Amniotic epithelial cell (primary cell): ENCODE measurements around the gene MLLT1.

Source experiments
- DNase-seq: peaks from one replicate; pipeline ENCODE4 v3.0.0-alpha.2; 2010; ENCODE audit warnings: low read depth

MLLT1 gene

DNA sequence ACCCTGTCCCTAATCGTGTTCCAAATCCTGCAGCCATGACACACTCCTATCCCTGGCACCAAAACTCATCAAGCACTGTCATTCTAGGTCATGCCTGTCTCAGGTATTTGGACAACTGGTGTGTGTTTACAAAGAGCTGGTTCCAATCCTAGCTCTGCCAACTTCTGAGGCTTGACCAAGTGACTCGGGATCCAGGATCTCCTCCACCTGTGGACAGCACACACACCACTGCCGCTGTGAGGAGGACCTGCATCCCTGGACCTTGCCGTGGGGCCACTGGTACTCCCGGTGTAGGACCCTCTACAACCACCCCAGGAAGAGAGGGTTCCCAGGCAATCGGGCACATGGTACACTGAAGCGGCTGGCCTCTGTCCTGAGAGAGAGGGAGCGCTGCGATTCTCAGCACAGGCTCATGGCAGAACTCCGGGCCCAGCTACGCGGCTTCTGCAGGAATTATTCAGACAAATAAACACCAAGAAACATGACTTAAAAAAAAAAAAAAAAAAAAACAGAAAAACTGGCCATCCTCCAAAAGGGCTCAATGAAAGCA lies 20.4 kb downstream of the MLLT1 start:
- no peak for DNase-seq

GRCh38 chr19:6258812-6259311 lies 20.9 kb downstream of the MLLT1 start:
- no peak for DNase-seq

- no peak for DNase-seq
Measured at GRCh38 chr19:6253954-6254733, 25.6 kb downstream of the MLLT1 start.

GRCh38 chr19:6252066-6252465 lies 27.7 kb downstream of the MLLT1 start:
- DNase-seq: no peak

- no peak for DNase-seq
Measured at GRCh38 chr19:6250909-6251308, 28.9 kb downstream of the MLLT1 start.

GRCh38 chr19:6250024-6250615 lies 29.7 kb downstream of the MLLT1 start:
- peak; percentile 31 for DNase-seq

DNA sequence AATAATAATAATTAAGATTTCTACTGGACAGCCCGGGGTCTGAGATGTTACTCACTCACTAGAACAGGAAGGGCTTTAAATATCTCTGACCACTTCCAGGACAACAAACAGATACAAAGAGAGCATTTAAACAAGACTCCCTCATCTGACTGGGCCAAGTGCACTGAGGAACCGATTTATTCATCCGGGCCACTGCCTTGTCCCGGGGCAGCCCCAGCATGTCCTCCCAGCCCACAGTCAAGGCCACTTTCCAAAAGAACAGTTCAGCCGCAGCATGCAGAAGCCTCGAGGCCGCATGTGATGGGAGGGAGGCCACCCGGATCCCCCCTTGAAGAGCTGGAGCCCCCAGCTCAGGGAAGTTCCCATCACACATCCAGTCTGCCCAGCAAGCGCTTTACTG lies 30.5 kb downstream of the MLLT1 start:
- DNase-seq: no peak

GRCh38 chr19:6248844-6249243 lies 30.9 kb downstream of the MLLT1 start:
- no peak for DNase-seq

DNA sequence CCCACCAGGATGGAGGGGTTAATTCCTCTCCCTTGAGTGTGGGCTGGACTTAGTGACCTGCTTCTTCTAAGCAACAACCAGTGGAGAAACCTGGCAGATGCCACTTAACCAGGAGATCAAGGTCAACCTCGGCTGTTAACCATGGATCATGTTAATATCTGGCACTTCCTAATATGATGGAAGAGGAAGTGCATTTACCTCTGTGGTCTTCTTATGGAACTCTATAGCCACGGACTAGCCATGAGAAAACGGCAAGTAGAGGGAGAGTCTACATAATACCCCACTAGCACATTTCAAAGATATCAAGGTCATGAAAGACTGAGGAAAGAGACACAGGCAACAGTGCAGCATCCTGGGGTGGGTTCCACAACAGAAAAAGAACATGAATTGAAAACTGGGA lies 31.4 kb downstream of the MLLT1 start:
- no peak for DNase-seq

DNA sequence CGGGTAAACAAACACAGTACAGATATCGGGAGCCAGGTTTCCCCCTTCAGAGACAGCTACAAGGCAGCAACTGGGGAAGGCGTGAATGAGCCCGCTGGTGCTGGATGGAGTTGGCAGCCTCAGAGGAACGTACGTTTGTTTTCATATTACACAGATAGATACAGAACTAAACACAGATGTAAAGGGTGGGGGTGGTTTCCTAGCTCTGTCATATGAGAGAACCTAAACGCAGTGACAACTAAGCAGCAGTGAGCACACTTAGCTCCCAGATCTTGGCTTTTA lies 32.8 kb downstream of the MLLT1 start:
- no peak for DNase-seq

DNA sequence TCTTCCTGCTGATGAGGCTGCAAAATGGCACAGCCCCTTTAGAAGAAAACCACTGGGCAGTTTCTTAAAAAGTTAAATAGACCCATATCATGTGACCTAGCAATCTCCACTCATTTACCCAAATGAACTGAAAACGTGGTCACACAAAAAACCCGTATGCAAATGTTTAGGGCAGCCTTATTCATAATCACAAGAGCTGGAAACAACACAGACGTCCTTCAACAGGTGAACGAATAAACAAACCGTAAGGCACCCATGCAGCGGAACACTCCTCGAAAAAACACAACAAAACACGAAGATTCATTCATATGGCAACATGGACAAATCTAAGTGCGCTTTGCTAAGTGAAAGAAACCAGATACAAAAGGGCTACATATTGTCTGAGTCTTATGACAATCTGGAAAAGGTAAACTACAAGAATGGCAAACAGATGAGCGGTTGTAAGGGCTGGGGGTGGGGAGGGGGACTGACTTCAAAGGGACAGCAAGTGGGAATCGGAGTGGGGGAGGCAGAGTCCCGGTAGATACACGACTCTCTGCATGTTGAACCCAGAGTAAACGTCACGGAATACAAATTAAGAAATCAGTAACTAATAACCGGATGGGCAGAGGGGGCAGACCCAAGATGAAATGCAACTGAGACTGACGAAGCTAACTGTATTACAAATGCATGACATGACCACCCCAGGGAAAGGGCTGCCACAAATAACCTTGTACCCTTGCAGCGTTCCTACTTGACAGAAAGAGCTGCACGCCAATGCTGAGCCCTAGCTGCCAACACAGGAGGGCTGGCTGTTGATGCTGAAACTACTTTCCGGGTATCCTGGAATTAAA lies 33.4 kb downstream of the MLLT1 start:
- DNase-seq: no peak

- no peak for DNase-seq
Measured at GRCh38 chr19:6242677-6243076, 37.1 kb downstream of the MLLT1 start.

- DNase-seq: no peak
Measured at GRCh38 chr19:6241680-6242377, 37.9 kb downstream of the MLLT1 start.

- no peak for DNase-seq
Measured at GRCh38 chr19:6241056-6241455, 38.7 kb downstream of the MLLT1 start.

DNA sequence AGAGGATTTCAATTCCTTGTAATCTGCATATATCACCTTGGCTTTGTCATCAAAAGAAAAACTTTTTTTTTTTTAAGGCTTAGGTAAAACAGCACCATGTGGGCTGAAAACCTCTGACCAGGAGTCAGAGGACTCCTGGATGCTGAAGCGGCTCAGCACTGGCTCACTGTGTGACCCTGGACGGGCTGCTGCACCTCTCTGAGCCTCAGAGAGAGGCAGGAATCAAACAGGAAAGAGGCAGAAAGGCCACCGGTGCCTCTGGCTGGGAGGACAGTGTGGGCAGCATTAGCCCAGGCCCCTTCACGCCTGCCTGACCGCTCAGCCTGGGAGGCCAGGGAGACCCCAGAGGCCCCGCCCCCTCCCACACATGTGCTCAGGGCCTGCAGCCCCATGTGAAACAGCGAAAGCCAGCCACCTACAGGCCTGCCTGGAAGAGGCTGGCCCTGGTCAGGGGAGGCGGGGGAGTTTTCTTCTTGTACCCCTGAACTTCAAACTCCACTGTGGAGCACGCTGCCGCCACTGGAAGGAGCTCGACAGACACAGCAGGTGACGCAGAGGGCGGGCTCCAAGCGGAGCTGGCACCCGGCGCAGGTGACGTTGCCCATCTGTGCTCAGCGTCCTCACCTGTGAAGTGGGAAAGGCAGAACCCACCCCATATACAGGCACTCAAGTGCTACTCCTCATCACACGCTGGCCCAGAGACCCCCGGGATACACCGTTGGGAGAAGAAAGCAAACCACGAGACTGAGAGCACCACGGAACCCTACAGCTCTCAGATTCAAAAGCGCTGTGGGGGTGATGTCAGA lies 39.7 kb downstream of the MLLT1 start:
- no peak for DNase-seq

DNA sequence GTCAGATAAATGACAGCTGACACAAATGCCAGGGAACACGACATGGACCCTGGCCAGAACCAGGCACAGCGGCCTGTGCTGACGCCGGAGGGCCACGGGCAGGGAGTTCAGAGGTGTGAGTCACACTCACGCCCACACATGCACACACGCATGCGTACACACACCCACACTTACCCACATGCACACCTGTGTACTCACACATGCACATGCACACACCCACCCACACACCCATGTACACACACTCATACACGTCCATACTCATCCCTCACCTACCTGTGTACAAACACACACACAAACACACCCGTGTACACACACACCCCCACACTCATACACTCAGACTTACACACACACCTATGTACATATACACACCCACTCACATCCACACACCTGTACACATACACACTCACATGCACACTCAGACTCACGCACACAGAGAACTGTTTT lies 40.4 kb downstream of the MLLT1 start:
- peak; percentile 40 for DNase-seq

DNA sequence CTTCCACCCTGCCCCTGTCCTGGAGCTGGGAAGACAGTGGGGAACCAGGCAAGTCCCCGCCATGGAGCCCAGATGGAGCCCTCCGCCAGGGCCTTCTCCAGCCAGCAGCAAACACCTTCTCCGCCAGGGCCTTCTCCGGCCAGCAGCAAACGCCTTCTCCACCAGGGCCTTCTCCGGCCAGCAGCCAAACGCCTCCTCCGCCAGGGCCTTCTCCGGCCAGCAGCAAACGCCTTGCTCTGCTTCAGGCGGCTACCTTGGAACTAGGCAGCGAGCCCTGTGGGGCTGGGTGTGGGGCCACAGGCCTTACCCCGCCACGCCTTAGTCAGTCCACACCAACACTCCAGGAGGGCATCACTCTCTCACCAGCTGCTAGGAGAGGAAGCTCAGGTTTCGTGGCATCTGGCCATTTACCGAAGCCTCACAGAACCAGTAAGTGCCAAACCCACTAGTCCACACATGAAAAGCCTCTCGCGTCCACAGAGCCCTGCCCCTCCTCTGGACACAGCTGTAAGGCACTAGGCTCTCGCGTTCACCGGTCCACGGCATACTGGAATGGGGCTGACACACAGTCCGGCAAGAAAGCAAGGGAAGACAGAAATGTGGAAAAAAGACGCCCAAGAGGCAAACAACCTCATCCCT lies 41.0 kb downstream of the MLLT1 start:
- peak; percentile 41 for DNase-seq

DNA sequence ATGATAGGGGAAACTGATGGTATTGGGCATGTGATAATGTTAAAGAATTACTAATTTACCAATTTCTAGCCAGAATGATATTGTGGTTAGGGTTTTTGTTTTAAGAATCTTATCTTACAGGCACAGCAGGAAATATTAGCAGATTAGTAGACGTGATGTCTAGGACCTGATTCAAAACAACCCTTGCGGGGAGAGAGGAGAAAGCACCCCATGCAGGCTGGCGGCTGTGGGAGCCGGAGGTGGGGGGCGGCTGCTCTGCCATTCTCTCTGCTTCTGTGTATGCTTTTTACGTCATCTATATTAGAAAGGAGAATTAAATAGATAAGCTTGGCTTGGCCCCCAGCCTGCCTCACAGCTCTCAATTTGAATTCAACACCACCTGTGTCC lies 41.5 kb downstream of the MLLT1 start:
- DNase-seq: peak; percentile 49

DNA sequence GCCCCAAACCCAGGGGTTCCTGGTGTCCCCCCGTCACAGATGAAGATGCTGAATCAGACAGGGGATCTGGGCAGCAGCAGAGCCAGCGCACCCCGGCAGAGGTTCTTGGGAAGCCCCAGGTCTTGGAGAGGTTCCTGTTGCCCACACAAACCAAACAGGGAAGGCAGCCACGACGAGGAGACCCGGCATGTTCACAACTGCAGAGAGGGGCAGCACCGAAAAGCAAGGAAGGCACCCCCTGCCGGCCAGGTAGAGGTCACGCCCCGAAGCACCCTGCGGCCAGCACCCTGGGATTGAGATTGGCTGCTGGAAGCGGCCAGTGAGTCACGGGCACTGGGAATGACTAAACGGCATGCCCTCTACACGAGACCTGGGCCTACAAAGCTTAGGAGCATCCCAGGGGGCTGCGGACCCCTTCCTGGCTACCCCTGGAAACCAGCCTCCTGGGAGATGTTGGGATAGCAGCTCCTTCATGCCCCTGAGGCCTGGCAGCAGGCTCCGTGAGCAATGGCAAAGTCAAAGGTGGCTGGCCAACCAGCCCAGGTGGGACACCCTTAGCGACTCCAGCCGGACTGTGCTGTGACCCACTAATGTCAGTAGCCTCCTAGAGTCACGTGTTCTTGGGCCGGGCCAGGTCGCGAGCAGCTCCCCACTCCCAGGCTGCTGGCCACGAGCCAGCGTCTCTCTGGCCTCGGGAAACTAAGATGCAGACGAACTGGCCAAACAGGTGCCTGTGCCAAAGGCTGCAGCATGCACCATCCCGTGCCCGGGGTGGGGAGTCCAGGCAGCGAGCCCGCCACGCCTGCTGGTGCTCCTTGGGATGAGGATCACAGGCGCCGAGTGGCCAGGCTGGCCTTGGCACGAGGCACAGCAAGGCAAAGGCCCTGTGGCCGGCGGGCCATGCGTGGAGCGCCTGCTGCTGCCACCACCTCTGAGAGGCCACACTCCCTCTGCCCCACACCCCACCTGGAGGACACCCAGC lies 43.2 kb downstream of the MLLT1 start:
- no peak for DNase-seq
